H1 (cell line): Measurements from ENCODE around the gene IFNL4.

Experiments used
- CBX8 ChIP-seq: fragments of 300-800, 300-1000 bp; sonication (generic); IDR thresholded peaks from 2 replicates; pipeline ENCODE4 v1.7.1; 2016; ENCODE audit warnings: low read depth, low read length, borderline replicate concordance
- CEBPB ChIP-seq: IDR thresholded peaks from 2 replicates; pipeline ENCODE4 v1.6.1; 2012; ENCODE audit warnings: low read depth, low read length
- CREB1 ChIP-seq: IDR thresholded peaks from 2 replicates; pipeline ENCODE4 v1.6.1; 2012; ENCODE audit warnings: inconsistent platforms
- EP300 ChIP-seq, 2 experiments: IDR thresholded peaks; 1 replicate in 1 of 2; 2 replicates in 1 of 2; pipeline ENCODE4 v1.6.1; 2011 to 2012; ENCODE audit warnings: low read depth in 2 of 2, low read length in 2 of 2, mild to moderate bottlenecking in 2 of 2, borderline replicate concordance in 1 of 2, inconsistent platforms in 1 of 2, moderate library complexity in 1 of 2
- FOSL1 ChIP-seq: IDR thresholded peaks from 2 replicates; pipeline ENCODE4 v1.6.1; 2011; ENCODE audit warnings: mild to moderate bottlenecking, low read depth, low read length, moderate library complexity; ENCODE audit not compliant: insufficient read depth
- GTF2F1 ChIP-seq: IDR thresholded peaks from 2 replicates; pipeline ENCODE4 v1.6.1; 2012; ENCODE audit warnings: low read depth, low read length, improper control_type of control experiment, borderline replicate concordance
- JUND ChIP-seq: IDR thresholded peaks from 2 replicates; pipeline ENCODE4 v1.6.1; 2011; ENCODE audit warnings: mild to moderate bottlenecking, improper control_type of control experiment, low read length
- POLR2A ChIP-seq, 2 experiments: IDR thresholded peaks; 1 replicate in 1 of 2; 2 replicates in 1 of 2; pipeline ENCODE4 v1.6.1; 2011; ENCODE audit warnings: low read depth in 2 of 2, low read length in 2 of 2, mild to moderate bottlenecking in 2 of 2; ENCODE audit errors: control extremely low read depth in 1 of 2
- POU5F1 ChIP-seq: IDR thresholded peaks from 2 replicates; pipeline ENCODE4 v1.6.1; 2011; ENCODE audit warnings: low read depth, mild to moderate bottlenecking, low read length, moderate library complexity
- RFX5 ChIP-seq: IDR thresholded peaks from 2 replicates; pipeline ENCODE4 v1.6.1; 2011; ENCODE audit warnings: low read depth, low read length, improper control_type of control experiment, borderline replicate concordance
- TBP ChIP-seq: IDR thresholded peaks from 2 replicates; pipeline ENCODE4 v1.6.1; 2011; ENCODE audit warnings: low read depth, low read length, improper control_type of control experiment
- YY1 ChIP-seq: IDR thresholded peaks from 2 replicates; pipeline ENCODE4 v1.6.1; 2011; ENCODE audit warnings: low read depth, mild to moderate bottlenecking, low read length
- TF ChIP-seq, protein P1 (sequence below), 3 experiments: IDR thresholded peaks; 1 replicate in 2 of 3; 2 replicates in 1 of 3; pipeline versions ENCODE4 v1.5.1 to v1.6.1; 2011; ENCODE audit warnings: low read length in 3 of 3, mild to moderate bottlenecking in 3 of 3, inconsistent platforms in 2 of 3, low read depth in 1 of 3, moderate library complexity in 1 of 3; ENCODE audit not compliant: insufficient read depth in 1 of 3; ENCODE audit errors: control extremely low read depth in 1 of 3
- TF ChIP-seq, protein P2 (sequence below): IDR thresholded peaks from 2 replicates; pipeline ENCODE4 v1.6.1; 2011; ENCODE audit warnings: low read depth, mild to moderate bottlenecking, low read length; ENCODE audit not compliant: insufficient read depth

- TF ChIP-seq, protein P1, sequence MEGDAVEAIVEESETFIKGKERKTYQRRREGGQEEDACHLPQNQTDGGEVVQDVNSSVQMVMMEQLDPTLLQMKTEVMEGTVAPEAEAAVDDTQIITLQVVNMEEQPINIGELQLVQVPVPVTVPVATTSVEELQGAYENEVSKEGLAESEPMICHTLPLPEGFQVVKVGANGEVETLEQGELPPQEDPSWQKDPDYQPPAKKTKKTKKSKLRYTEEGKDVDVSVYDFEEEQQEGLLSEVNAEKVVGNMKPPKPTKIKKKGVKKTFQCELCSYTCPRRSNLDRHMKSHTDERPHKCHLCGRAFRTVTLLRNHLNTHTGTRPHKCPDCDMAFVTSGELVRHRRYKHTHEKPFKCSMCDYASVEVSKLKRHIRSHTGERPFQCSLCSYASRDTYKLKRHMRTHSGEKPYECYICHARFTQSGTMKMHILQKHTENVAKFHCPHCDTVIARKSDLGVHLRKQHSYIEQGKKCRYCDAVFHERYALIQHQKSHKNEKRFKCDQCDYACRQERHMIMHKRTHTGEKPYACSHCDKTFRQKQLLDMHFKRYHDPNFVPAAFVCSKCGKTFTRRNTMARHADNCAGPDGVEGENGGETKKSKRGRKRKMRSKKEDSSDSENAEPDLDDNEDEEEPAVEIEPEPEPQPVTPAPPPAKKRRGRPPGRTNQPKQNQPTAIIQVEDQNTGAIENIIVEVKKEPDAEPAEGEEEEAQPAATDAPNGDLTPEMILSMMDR (IDR thresholded peaks at IDR 0.05; ENCODE audit: control extremely low read depth in 1 of 3, insufficient read depth in 1 of 3, low read depth in 1 of 3, low read length in 3 of 3) = no peak
- TF ChIP-seq, protein P2, sequence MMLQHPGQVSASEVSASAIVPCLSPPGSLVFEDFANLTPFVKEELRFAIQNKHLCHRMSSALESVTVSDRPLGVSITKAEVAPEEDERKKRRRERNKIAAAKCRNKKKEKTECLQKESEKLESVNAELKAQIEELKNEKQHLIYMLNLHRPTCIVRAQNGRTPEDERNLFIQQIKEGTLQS = no peak
- TF ChIP-seq CBX8 (no peak), FOSL1 (no peak), POLR2A (IDR thresholded peaks at IDR 0.05; ENCODE audit: control extremely low read depth in 1 of 2, low read depth in 2 of 2, low read length in 2 of 2) (no peak), YY1 (no peak), POU5F1 (no peak), JUND (no peak), EP300 (IDR thresholded peaks at IDR 0.05; ENCODE audit: borderline replicate concordance in 1 of 2, low read depth in 2 of 2, low read length in 2 of 2) (no peak), TBP (no peak), GTF2F1 (no peak), CREB1 (no peak), RFX5 (no peak), CEBPB (no peak)
These were observed 21.6 kb upstream of the IFNL4 start for GRCh38 chr19:39270036-39270871.
